Vagina (tissue), 2 donors: Measurements from ENCODE around the gene MCIDAS. TPM values are rescaled to one million over a fixed set of nuclear protein-coding genes. Genes with fewer than 3 reads are reported as not detected.

Experiments used
- DNase-seq, 2 donors: peaks; one replicate each; pipeline ENCODE4 v3.0.0-alpha.2; 2017; ENCODE audit errors: extremely low spot score in 2 of 2
- H3K27ac ChIP-seq: fragments of 200-600 bp; sonication (generic); one replicate; pipeline ENCODE4 v1.5.1; 2019
- H3K27me3 ChIP-seq: fragments of 200-600 bp; sonication (generic); one replicate; pipeline ENCODE4 v1.5.1; 2019
- H3K36me3 ChIP-seq, 2 donors: fragments of 200-600 bp; sonication (generic); one replicate each; pipeline ENCODE4 v1.5.1; 2017 to 2019
- H3K4me1 ChIP-seq: fragments of 200-600 bp; sonication (generic); one replicate; pipeline ENCODE4 v1.5.1; 2019
- H3K4me3 ChIP-seq, 2 donors: fragments of 200-600 bp; sonication (generic); 1 replicate in 1 of 2; 2 replicates in 1 of 2; pipeline ENCODE4 v1.5.1; 2016 to 2019
- H3K9me3 ChIP-seq: fragments of 200-600 bp; sonication (generic); one replicate; pipeline ENCODE4 v1.5.1; 2019
- POLR2A ChIP-seq, 2 donors: fragments of 450-650 bp; IDR thresholded peaks; one replicate each; pipeline ENCODE4 v1.6.1; 2017; ENCODE audit warnings: antibody characterized with exemption in 2 of 2, mild to moderate bottlenecking in 2 of 2, moderate library complexity in 2 of 2
- POLR2AphosphoS5 ChIP-seq, 2 donors: sonication (generic); formaldehyde crosslinking; IDR thresholded peaks; one replicate each; pipeline ENCODE4 v1.9.0; 2017; ENCODE audit warnings: antibody characterized with exemption in 2 of 2, mild to moderate bottlenecking in 2 of 2, low read depth in 1 of 2; ENCODE audit not compliant: insufficient read depth in 1 of 2
- intact Hi-C: fragments of 100-400 bp; cut with DNase I; formaldehyde crosslinking; loops from one replicate; pipeline ENCODE4 v1.15.1; 2023
- total RNA-seq: library from RNA; depleted of rRNA; stranded (reverse); fragments of >200 nt; gene quantifications from one replicate; pipeline ENCODE4 v1.2.3, GENCODE V29; 2016
- TF ChIP-seq, protein P1 (sequence below), 3 experiments: fragments of 450-650 bp in 2 of 3; fragments of 200-600 bp in 1 of 3; sonication (generic) in 1 of 3; IDR thresholded peaks; one replicate each; pipeline ENCODE4 v1.5.1; 2017 to 2019; ENCODE audit warnings: antibody characterized with exemption in 3 of 3, mild to moderate bottlenecking in 2 of 3, moderate library complexity in 2 of 3

MCIDAS gene
- total RNA-seq, 1 donor from 2014 or later: not detected

GRCh38 chr5:55241746-55242145 lies 14.6 kb upstream of the MCIDAS start:
- Histone ChIP-seq H3K27ac (no peak overlapping the region), H3K36me3 (no peaks in the 10 kb centered on the region), H3K9me3 (no peaks in the 10 kb centered on the region), H3K4me3 (no peak overlapping the region), H3K4me1 (no peaks in the 10 kb centered on the region), H3K27me3 (no peaks in the 10 kb centered on the region)
- DNase-seq: no peak
- intact Hi-C loops: no loop called here
- TF ChIP-seq POLR2A (IDR thresholded peaks at IDR 0.05): no peak
- TF ChIP-seq POLR2AphosphoS5 (IDR thresholded peaks at IDR 0.05; ENCODE audit: insufficient read depth in 1 of 2, low read depth in 1 of 2): no peak

- H3K4me3 ChIP-seq: no peak overlapping the region
- DNase-seq: no peak
- no peak for TF ChIP-seq POLR2AphosphoS5 (IDR thresholded peaks at IDR 0.05; ENCODE audit: insufficient read depth in 1 of 2, low read depth in 1 of 2)
- no peak for TF ChIP-seq POLR2A (IDR thresholded peaks at IDR 0.05)
- TF ChIP-seq, protein P1, sequence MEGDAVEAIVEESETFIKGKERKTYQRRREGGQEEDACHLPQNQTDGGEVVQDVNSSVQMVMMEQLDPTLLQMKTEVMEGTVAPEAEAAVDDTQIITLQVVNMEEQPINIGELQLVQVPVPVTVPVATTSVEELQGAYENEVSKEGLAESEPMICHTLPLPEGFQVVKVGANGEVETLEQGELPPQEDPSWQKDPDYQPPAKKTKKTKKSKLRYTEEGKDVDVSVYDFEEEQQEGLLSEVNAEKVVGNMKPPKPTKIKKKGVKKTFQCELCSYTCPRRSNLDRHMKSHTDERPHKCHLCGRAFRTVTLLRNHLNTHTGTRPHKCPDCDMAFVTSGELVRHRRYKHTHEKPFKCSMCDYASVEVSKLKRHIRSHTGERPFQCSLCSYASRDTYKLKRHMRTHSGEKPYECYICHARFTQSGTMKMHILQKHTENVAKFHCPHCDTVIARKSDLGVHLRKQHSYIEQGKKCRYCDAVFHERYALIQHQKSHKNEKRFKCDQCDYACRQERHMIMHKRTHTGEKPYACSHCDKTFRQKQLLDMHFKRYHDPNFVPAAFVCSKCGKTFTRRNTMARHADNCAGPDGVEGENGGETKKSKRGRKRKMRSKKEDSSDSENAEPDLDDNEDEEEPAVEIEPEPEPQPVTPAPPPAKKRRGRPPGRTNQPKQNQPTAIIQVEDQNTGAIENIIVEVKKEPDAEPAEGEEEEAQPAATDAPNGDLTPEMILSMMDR (IDR thresholded peaks at IDR 0.05): no peak
These were observed 9.7 kb upstream of the MCIDAS start for GRCh38 chr5:55236800-55237199.

GRCh38 chr5:55234121-55234700 lies 7.1 kb upstream of the MCIDAS start:
- Histone ChIP-seq H3K27ac (no peak overlapping the region), H3K9me3 (no peaks in the 10 kb centered on the region), H3K36me3 (no peaks in the 10 kb centered on the region), H3K4me1 (peaks cover 41% of the 10 kb centered on the region), H3K27me3 (peaks cover 19% of the 10 kb centered on the region), H3K4me3 (peak overlapping the region; percentile 58)
- DNase-seq: no peak
- TF ChIP-seq POLR2A (IDR thresholded peaks at IDR 0.05) (no peak), POLR2AphosphoS5 (IDR thresholded peaks at IDR 0.05; ENCODE audit: insufficient read depth in 1 of 2, low read depth in 1 of 2) (no peak)
- TF ChIP-seq, protein P1 (IDR thresholded peaks at IDR 0.05): no peak
- intact Hi-C loops: no loop called here

More at GRCh38 chr5:55236800-55237199, 9.7 kb upstream of the MCIDAS start:
- intact Hi-C loops: no loop called here
- no peaks in the 10 kb centered on the region for H3K9me3 ChIP-seq
- H3K4me1 ChIP-seq: peaks cover 29% of the 10 kb centered on the region
- H3K27ac ChIP-seq: no peak overlapping the region
- peaks cover 14% of the 10 kb centered on the region for H3K27me3 ChIP-seq
- H3K36me3 ChIP-seq: no peaks in the 10 kb centered on the region

DNA sequence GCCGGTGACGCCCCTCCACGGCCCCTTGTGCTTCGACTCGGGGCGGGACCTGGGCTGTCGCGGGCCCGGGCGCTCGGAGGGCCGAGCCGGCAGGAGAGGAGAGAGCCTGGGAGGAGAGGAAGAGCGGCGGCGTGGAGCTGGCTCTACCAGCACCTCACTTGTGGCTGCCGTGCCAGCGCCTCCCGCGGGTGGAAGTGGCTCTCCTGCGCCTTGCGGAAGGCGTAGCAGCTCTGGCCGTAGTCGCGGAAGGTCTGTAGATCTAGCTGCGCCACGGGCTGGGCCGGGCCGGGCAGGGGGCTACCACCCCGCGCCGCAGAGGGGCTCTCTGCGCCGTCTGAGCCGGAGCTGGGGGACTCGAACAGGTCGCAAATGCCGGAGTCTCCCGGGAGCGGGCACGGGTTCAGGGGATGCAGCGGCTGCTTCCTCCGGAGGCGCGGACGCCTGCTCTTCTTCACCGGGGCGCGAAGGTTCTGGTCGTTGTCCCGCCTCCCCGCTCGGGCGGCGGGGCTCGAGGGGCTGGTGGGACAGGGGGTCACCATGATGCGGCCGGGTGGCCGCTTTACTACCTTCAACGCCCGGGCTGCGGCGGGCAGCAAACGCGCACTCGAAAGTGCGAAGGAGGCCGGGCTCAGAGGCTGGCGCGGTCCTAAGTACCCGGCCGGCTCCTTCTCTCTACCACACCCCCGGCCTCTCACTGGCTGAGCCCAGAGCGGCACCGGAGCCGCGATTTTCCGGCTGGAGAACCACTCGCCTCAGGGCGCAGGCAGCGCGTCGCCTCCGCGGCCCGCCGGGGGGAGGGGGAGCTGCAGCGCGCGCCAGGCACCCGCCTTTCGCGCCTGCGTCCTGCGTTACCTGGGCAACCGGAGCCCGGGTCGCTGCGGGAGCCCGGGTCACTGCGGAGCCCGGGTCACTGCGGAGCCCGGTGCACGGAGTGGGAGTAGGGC lies 6.1 kb upstream of the MCIDAS start, which contains the start of gene CCNO:
Gene CCNO, minus strand, starts transcription at position 624 of the 944 bp plus-strand sequence. Its CDS starts 85 bp downstream, at position 539.
- no peak for TF ChIP-seq POLR2A (IDR thresholded peaks at IDR 0.05)
- no peak for TF ChIP-seq POLR2AphosphoS5 (IDR thresholded peaks at IDR 0.05; ENCODE audit: insufficient read depth in 1 of 2, low read depth in 1 of 2)
- TF ChIP-seq, protein P1 (IDR thresholded peaks at IDR 0.05): no peak
- Histone ChIP-seq H3K36me3 (no peaks in the 10 kb centered on the region), H3K27ac (no peak within 1 kb of the TSS), H3K4me1 (peaks cover 41% of the 10 kb centered on the region), H3K9me3 (no peaks in the 10 kb centered on the region), H3K4me3 (peak within 1 kb of the TSS; percentile 58), H3K27me3 (peaks cover 19% of the 10 kb centered on the region)
- intact Hi-C loops: no loop called here
- no peak for DNase-seq

- no peak for DNase-seq
- Histone ChIP-seq H3K36me3 (no peaks in the 10 kb centered on the region), H3K27me3 (peaks cover 20% of the 10 kb centered on the region), H3K4me1 (peaks cover 47% of the 10 kb centered on the region), H3K27ac (no peak overlapping the region), H3K9me3 (no peaks in the 10 kb centered on the region), H3K4me3 (peak overlapping the region; percentile 58)
- intact Hi-C loops: no loop called here
- peak in 1 of 2 donors; percentile 34 for TF ChIP-seq POLR2AphosphoS5 (IDR thresholded peaks at IDR 0.05; ENCODE audit: insufficient read depth in 1 of 2, low read depth in 1 of 2)
- TF ChIP-seq POLR2A (IDR thresholded peaks at IDR 0.05): no peak
These were observed 5.3 kb upstream of the MCIDAS start for GRCh38 chr5:55232271-55232984.
